Testis (tissue), 2 donors: ENCODE measurements around the gene GEMIN7.

ENCODE experiments used
- POLR2A ChIP-seq: fragments of 450-650 bp; IDR thresholded peaks from one replicate; pipeline ENCODE4 v1.6.1; 2017; ENCODE audit warnings: antibody characterized with exemption, mild to moderate bottlenecking, moderate library complexity
- TF ChIP-seq, protein P1 (sequence below), 3 experiments: fragments of 450-650 bp in 2 of 3; fragments of 200-600 bp in 1 of 3; sonication (generic) in 1 of 3; IDR thresholded peaks; one replicate each; pipeline ENCODE4 v1.5.1; 2016 to 2019; ENCODE audit warnings: antibody characterized with exemption in 3 of 3, mild to moderate bottlenecking in 2 of 3, moderate library complexity in 1 of 3

DNA sequence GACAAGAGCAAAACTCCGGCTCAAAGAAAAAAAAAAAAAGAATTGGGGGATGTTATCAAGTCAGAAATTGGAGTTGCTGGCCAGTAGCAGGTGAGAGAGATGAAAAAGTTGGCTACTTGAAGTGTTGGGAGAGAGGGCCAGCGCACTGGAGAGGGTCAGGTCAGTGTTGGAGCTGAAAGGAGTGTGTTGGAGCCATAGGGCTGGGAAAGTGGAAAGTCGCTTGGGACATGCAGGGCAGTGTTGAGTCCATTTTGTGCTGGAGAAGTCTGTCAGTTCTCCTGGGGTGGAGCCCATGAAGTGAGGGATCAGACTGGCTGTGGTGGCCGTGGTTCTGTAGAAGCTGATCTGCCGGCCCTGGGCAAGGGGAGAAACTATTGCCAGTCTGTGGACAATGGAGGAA, 15.6 kb downstream of the GEMIN7 start:
- TF ChIP-seq, protein P1, sequence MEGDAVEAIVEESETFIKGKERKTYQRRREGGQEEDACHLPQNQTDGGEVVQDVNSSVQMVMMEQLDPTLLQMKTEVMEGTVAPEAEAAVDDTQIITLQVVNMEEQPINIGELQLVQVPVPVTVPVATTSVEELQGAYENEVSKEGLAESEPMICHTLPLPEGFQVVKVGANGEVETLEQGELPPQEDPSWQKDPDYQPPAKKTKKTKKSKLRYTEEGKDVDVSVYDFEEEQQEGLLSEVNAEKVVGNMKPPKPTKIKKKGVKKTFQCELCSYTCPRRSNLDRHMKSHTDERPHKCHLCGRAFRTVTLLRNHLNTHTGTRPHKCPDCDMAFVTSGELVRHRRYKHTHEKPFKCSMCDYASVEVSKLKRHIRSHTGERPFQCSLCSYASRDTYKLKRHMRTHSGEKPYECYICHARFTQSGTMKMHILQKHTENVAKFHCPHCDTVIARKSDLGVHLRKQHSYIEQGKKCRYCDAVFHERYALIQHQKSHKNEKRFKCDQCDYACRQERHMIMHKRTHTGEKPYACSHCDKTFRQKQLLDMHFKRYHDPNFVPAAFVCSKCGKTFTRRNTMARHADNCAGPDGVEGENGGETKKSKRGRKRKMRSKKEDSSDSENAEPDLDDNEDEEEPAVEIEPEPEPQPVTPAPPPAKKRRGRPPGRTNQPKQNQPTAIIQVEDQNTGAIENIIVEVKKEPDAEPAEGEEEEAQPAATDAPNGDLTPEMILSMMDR (IDR thresholded peaks at IDR 0.05) = no peak
- TF ChIP-seq POLR2A = no peak
